A673 (cell line): Measurements from ENCODE around the gene NPW.

Source experiments
- EZH2 ChIP-seq: fragments of 200-600 bp; sonication (generic); IDR thresholded peaks from 2 replicates; pipeline ENCODE4 v1.6.1; 2017; ENCODE audit warnings: borderline replicate concordance, low read depth, mild to moderate bottlenecking, mixed read lengths, antibody characterized with exemption, low read length; ENCODE audit not compliant: poor library complexity, severe bottlenecking
- TF ChIP-seq, protein P1 (sequence below): fragments of 300-800, 200-600 bp; sonication (generic); conservative IDR thresholded peaks from 2 replicates; pipeline ENCODE4 v1.5.1; 2017; ENCODE audit warnings: low read depth, mild to moderate bottlenecking, antibody characterized with exemption, low read length, moderate library complexity, mixed read lengths

DNA sequence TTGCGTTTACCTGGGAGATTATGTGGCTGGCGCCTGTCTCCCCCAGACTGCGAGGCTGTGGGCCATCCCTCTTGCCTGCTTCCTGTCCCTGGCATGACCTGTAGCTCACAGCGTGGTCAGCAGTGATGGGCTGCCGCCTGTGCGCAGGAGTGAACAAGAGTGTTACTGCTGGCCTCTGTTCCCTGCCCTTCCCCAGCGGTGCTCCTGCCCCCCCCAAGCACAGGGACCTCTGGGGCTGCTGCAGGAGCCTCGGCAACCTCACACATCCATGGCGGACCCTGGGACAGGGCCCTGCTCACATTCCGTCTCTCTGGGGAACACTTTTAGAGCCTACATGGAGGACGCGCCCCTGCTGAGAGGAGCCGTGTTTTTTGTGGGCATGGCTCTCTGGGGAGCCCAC is 38.8 kb downstream of the NPW start:
- TF ChIP-seq, protein P1, sequence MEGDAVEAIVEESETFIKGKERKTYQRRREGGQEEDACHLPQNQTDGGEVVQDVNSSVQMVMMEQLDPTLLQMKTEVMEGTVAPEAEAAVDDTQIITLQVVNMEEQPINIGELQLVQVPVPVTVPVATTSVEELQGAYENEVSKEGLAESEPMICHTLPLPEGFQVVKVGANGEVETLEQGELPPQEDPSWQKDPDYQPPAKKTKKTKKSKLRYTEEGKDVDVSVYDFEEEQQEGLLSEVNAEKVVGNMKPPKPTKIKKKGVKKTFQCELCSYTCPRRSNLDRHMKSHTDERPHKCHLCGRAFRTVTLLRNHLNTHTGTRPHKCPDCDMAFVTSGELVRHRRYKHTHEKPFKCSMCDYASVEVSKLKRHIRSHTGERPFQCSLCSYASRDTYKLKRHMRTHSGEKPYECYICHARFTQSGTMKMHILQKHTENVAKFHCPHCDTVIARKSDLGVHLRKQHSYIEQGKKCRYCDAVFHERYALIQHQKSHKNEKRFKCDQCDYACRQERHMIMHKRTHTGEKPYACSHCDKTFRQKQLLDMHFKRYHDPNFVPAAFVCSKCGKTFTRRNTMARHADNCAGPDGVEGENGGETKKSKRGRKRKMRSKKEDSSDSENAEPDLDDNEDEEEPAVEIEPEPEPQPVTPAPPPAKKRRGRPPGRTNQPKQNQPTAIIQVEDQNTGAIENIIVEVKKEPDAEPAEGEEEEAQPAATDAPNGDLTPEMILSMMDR, result no peak
- no peak for TF ChIP-seq EZH2
